K562 (cell line): ENCODE data around the gene PSEN1.

Source experiments
- PHB2 ChIP-seq: fragments of 450-650 bp; IDR thresholded peaks from 2 replicates; pipeline ENCODE4 v1.6.1; 2017; ENCODE audit warnings: low read depth
- PHF8 ChIP-seq: fragments of 200-600 bp; sonication (generic); IDR thresholded peaks from 2 replicates; pipeline ENCODE4 v1.6.1; 2012; ENCODE audit warnings: mixed run types, mild to moderate bottlenecking, inconsistent platforms, low read length, moderate library complexity, borderline replicate concordance
- SMARCC2 ChIP-seq: fragments of 450-650 bp; IDR thresholded peaks from 2 replicates; pipeline ENCODE4 v1.6.1; 2017; ENCODE audit warnings: antibody characterized with exemption, moderate library complexity, mild to moderate bottlenecking, low read depth
- TAF1 ChIP-seq: IDR thresholded peaks from 2 replicates; pipeline ENCODE4 v1.6.1; 2011; ENCODE audit warnings: mild to moderate bottlenecking, low read length, moderate library complexity; ENCODE audit not compliant: insufficient read depth, control insufficient read depth, severe bottlenecking; ENCODE audit errors: extremely low read depth
- ZNF324 ChIP-seq: fragments of 250-450 bp; sonication (Bioruptor Pico); IDR thresholded peaks from 2 replicates; pipeline ENCODE4 v1.4.0; 2020; ENCODE audit warnings: mild to moderate bottlenecking
- ZNF512 ChIP-seq: IDR thresholded peaks from 2 replicates; pipeline ENCODE4 v1.6.1; 2016; ENCODE audit warnings: missing genetic modification characterization, missing compliant biosample characterization
- ZNF707 ChIP-seq: fragments of 250-450 bp; sonication (Bioruptor Pico); conservative IDR thresholded peaks from 2 replicates; pipeline ENCODE4 v1.8.0; 2022; ENCODE audit warnings: inconsistent platforms, mild to moderate bottlenecking, moderate library complexity

DNA sequence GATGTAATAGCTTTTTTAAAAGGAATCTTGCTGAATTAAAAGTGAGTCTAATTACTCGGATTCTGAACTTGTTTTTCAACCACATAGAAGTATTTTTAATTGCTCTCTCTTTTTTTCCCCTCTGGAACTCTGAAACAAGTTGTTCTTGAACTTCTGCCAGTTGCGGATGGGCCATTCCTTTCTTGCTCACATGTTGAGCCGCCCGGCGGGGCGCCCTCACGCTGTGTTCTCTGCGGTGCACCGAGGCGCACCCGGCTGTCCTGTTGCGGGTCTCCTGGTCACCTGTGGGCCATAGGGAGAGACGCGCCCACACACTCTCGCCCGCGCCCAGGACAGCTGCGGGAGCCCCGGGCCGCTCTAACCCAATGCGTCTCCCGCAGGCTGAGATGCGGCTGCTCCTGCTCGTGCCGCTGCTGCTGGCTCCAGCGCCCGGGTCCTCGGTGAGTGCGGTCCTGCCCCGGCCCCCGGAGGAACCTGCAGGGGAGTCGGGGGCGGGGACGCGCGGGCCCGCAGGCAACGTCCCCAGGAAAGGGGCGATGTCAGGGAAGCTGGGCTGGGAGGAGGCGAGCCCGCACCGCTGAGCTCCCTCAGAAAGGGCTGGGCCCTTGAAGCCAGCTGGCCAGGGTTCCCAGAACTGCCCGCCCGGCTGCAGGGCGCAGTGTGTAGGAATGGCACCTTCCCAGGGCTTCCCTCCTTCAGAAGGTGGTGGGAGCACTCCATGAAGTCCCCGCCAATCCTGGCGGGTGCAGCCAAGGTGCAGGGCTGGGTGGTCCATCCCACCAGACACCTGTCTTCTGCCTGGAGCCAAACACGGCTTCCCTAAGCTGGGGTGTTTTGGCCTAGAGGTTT, 103.3 kb downstream of the PSEN1 start:
- no peak for TF ChIP-seq ZNF707 (CRISPR knock-in tag)
- no peak for TF ChIP-seq ZNF512 (tag)
- TF ChIP-seq PHB2 = no peak
- TF ChIP-seq SMARCC2 = no peak
- no peak for TF ChIP-seq PHF8
- no peak for TF ChIP-seq ZNF324 (CRISPR knock-in tag)
- no peak for TF ChIP-seq TAF1
